BLaER1 treated with 17β-estradiol and CSF1 and Interleukin-3, amounts not matched to agents 10 nM and 100 nM (cell line): ENCODE measurements around the gene MDH2.
"Not testable (repeated sequence)": the region's sequence is repeated elsewhere in the genome, so short reads cannot be mapped to it uniquely, and the experiment has no call there.

Source experiments
- H3K27ac ChIP-seq, 11 experiments: shearing (Covaris generic); formaldehyde crosslinking; 2 replicates each; pipeline ENCODE4 v1.8.1; 2022
- H3K27me3 ChIP-seq, 11 experiments: shearing (Covaris generic); formaldehyde crosslinking; 2 replicates each; pipeline ENCODE4 v1.8.1; 2022
- H3K36me3 ChIP-seq, 11 experiments: shearing (Covaris generic); formaldehyde crosslinking; 2 replicates each; pipeline ENCODE4 v1.8.1; 2022
- H3K4me1 ChIP-seq, 10 experiments: shearing (Covaris generic); formaldehyde crosslinking; 2 replicates each; pipeline ENCODE4 v1.8.1; 2022
- H3K4me2 ChIP-seq, 11 experiments: shearing (Covaris generic); formaldehyde crosslinking; 2 replicates each; pipeline ENCODE4 v1.8.1; 2022
- H3K4me3 ChIP-seq, 10 experiments: shearing (Covaris generic); formaldehyde crosslinking; 2 replicates each; pipeline ENCODE4 v1.8.1; 2022
- H3K9ac ChIP-seq, 11 experiments: shearing (Covaris generic); formaldehyde crosslinking; 2 replicates each; pipeline ENCODE4 v1.8.1; 2022
- H3K9me3 ChIP-seq, 11 experiments: shearing (Covaris generic); formaldehyde crosslinking; replicated peaks in 1 of 11; 2 replicates each; pipeline ENCODE4 v1.8.1; 2022
- H4K20me1 ChIP-seq, 11 experiments: shearing (Covaris generic); formaldehyde crosslinking; 2 replicates each; pipeline ENCODE4 v1.8.1; 2022
- Cebpa-rat ChIP-seq, 11 experiments: shearing (Covaris generic); IDR thresholded peaks; 2 replicates each; pipeline ENCODE4 v1.8.1; 2022

Gene MDH2

DNA sequence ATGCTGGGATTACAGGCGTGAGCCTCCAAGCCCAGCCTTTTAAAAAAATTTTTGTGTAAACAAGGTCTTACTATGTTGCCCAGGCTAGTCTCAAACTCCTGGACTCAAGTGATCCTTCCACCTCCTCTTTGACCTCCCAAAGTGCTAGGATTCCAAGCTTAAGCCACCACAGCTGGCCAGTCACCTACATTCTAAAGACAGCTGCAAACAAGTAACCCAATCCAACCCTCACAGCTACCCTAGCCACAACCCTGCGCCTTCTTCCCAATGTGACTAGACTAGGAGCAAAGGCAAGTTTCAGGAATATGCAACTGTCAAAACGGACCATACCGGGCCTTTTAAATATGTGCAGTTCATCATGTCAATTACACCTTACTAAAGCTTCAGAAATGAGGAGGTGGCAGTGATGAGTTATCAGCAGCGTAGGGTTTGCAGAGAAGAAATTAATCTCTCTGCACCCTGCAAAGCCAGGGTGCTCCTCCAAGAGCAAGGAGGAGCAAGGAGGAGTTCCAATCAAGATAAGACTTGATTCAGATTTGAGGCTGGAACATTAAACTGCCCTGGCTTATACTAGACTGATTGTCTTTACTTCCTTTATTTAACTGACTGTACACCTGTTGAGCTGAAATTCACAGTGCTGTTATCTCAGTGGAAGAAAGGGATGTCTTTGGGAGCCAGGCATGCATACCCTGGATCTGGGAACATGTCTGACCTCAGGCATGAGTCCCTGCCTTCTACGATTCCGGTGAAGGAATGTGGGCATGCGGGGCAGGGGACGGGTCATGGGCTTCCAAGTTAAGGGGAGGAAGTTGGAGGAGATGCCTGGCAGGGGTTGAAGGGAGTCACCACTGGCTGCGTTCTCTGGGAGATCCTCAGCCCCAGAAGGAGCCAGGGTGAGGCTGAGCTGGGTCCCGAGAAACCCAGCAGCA is 38.0 kb upstream of the MDH2 start:
- peak overlapping the region; percentile 34 to 67 (median 56); a peak in 20 of 22 replicates for H3K9ac ChIP-seq
- H3K4me2 ChIP-seq = peak overlapping the region; percentile 63 to 94 (median 89)
- peaks cover 52 to 59% (median 57%) of the 10 kb centered on the region in 10 experiments for H3K4me1 ChIP-seq
- H3K36me3 ChIP-seq = peaks cover 5 to 59% (median 32%) of the 10 kb centered on the region in 11 experiments; a peak in 20 of 22 replicates
- H3K27me3 ChIP-seq = peaks cover 0 to 9% (median 0%) of the 10 kb centered on the region in 11 experiments; a peak in 1 of 22 replicates
- no peaks in the 10 kb centered on the region for H3K9me3 ChIP-seq
- H4K20me1 ChIP-seq = peaks cover 29 to 85% (median 51%) of the 10 kb centered on the region in 11 experiments; a peak in 19 of 22 replicates
- peak overlapping the region; percentile 35 to 76 (median 62); a peak in 21 of 22 replicates for H3K27ac ChIP-seq
- H3K4me3 ChIP-seq = peak overlapping the region in 7 of 10 experiments; percentile 0 to 46 (median 18); a peak in 8 of 20 replicates
- no peak for TF ChIP-seq Cebpa-rat (IDR thresholded peaks at IDR 0.05)

DNA sequence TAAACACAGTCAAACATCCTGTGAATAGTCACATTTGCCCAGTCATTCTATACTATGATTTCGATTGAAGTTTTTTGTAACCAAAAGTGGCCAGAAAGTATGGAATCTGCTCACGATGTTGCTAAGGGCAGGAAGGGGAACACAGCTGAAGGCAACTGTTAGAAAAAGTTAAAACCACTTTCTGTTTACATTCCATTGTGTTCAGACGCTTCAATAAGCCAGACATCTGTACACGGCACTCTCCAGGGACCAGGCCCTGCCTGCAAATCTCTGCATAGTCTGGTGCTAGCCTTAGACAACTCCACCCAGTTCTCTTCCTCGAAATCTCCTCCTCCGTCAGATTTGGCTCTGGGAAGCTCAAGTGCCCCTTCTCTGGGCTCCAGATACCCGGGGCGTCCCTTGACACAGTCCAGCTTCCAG is 36.5 kb upstream of the MDH2 start:
- Histone ChIP-seq H3K9me3 (peaks cover 0 to 7% (median 4%) of the 10 kb centered on the region in 11 experiments; a peak in 3 of 22 replicates), H3K27ac (peak overlapping the region in 8 of 11 experiments; percentile 3 to 73 (median 50); a peak in 18 of 22 replicates), H3K9ac (peak overlapping the region in 8 of 11 experiments; percentile 9 to 60 (median 28); a peak in 14 of 22 replicates), H4K20me1 (peaks cover 21 to 72% (median 51%) of the 10 kb centered on the region in 11 experiments; a peak in 19 of 22 replicates), H3K27me3 (peaks cover 0 to 9% (median 0%) of the 10 kb centered on the region in 11 experiments; a peak in 1 of 22 replicates), H3K4me2 (peak overlapping the region; percentile 63 to 94 (median 89)), H3K4me1 (peaks cover 52 to 59% (median 57%) of the 10 kb centered on the region in 10 experiments), H3K36me3 (peaks cover 6 to 58% (median 34%) of the 10 kb centered on the region in 11 experiments; a peak in 20 of 22 replicates), H3K4me3 (no peak overlapping the region)
- no peak for TF ChIP-seq Cebpa-rat (IDR thresholded peaks at IDR 0.05)

DNA sequence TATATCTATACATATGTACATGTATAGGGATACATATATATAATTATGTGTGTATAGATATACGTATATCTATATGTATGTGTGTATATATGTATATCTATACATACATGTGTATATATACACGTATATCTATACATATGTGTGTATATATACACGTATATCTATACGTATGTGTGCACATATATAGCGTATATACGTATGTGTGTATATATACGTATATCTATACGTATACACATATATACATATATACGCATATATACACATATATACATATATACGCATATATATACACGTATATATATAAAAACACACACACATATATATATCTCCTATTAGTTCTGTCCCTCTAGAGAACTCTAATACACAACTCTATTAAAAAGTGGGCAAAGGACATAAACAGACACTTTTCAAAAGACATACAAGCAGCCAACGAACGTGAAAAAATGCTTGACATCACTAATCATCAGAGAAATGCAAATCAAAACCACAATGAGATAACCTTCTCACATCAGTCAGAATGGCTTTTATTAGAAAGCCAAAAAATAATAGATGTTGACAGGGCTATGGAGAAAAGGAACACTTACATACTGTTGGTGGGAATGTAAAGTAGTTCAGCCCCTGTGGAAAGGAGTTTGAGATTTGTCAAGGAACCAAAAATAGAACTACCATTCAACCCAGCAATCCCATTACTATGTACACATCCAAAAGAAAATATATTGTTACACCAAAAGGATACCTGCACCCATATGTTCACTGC is 31.5 kb upstream of the MDH2 start:
- Histone ChIP-seq H3K9ac (no peak overlapping the region), H3K4me2 (no peak overlapping the region), H3K27me3 (no peaks in the 10 kb centered on the region), H3K27ac (no peak overlapping the region), H3K4me1 (peaks cover 24 to 35% (median 27%) of the 10 kb centered on the region in 10 experiments), H3K36me3 (peaks cover 16 to 90% (median 73%) of the 10 kb centered on the region in 11 experiments), H3K4me3 (no peak overlapping the region), H3K9me3 (peaks cover 0 to 7% (median 4%) of the 10 kb centered on the region in 11 experiments; a peak in 3 of 22 replicates), H4K20me1 (peaks cover 0 to 25% (median 9%) of the 10 kb centered on the region in 11 experiments; a peak in 10 of 22 replicates)
- TF ChIP-seq Cebpa-rat (IDR thresholded peaks at IDR 0.05) = no peak

DNA sequence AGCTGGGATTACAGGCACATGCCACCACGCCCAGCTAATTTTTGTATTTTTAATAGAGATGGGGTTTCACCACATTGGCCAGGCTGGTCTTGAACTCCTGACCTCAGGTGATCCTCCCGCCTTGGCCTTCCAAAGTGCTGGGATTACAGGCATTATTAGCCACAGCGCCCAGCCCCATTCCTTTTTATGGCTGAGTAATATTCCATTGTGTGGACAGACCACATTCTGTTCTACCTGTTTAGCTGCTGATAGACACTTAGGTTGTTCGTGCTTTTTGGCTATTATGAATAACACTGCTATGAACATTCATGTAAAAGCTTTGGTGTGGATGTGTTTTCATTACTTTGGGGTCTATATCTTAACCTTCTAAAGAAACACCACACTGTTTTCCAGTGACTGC is 29.4 kb upstream of the MDH2 start:
- H3K4me3 ChIP-seq, H3K4me2 ChIP-seq, H3K9me3 ChIP-seq, H3K27me3 ChIP-seq, H3K9ac ChIP-seq, H3K27ac ChIP-seq: not testable (repeated sequence)
- H4K20me1 ChIP-seq = peaks cover 0 to 15% (median 0%) of the 10 kb centered on the region in 11 experiments; a peak in 4 of 22 replicates
- peaks cover 26 to 84% (median 74%) of the 10 kb centered on the region in 11 experiments for H3K36me3 ChIP-seq
- peaks cover 18 to 42% (median 25%) of the 10 kb centered on the region in 10 experiments for H3K4me1 ChIP-seq

DNA sequence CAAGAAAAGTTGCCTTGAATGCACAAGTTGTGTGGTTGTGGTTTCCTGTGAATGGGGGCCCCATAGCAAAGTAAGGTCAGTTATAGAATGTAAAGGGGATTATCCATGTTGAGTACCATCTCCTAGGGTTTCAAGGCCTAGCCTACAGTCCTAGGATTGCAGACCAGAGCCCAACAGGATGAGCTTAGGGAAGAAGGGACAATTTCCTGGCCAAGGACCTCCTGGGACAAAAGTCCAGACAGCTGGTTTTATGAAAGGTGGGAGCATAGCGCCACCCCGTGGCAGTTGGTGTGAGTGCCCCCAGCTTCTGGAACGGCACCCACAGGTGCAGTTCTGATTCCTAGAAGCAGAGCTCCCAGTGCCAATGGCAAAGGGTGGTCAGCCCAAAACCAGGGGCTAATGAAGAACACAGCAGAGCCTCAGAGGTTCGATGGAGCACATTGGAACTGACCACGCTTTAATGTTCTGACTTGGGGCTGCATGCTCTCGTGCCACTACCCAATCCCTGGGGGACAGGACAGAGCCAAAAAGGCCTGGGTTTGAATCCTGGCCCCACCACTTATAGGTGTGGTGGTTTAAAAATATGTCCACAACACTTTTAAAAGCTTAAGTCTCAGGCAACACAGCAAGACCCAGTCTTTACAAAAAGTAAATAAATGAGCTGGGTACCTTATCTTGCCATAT is 27.7 kb upstream of the MDH2 start:
- H3K9ac ChIP-seq = peak overlapping the region in 2 of 11 experiments; percentile 34 to 37; a peak in 1 of 22 replicates

DNA sequence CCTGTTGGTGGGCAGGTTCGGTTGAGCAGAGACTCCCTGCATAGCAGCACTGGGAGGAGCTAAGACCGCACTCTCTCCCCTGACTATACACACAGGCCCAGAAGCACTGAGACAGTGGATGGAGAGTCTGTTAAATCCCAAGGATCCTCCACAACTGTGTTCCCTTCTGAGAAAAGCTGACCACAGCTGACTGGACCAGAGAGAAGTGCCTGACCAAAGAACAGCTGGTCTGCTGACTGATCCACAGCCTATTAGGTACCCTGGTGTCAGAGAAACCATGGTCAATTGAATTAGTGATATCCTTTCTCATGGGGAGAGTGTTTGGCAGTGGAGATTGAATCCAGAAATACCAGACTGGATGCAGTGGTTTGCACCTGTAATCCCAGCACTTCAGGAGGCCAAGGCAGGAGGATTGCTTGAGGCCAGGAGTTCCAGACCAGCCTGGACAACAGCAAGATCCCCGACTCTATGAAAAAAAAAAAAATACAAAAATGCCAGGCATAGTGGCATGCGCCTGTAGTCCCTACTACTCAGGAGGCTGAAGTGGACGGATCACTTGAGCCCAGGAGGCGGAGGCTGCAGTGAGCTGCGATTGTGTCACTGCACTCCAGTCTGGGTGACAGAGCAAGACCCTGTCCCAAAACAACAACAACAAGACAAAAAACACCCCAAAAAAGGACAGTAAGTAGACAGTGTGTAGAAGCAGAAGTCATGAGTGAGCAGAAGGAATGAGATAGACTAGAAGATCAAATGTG is 25.7 kb upstream of the MDH2 start:
- H4K20me1 ChIP-seq = peaks cover 0 to 8% (median 0%) of the 10 kb centered on the region in 11 experiments; a peak in 3 of 22 replicates
- no peaks in the 10 kb centered on the region for H3K9me3 ChIP-seq
- H3K27ac ChIP-seq = peak overlapping the region in 2 of 11 experiments; percentile 3 to 4; a peak in 1 of 22 replicates
- peak overlapping the region; percentile 19 to 89 (median 60); a peak in 19 of 22 replicates for H3K4me2 ChIP-seq
- TF ChIP-seq Cebpa-rat (IDR thresholded peaks at IDR 0.05) = no peak
- H3K4me1 ChIP-seq = peaks cover 18 to 50% (median 26%) of the 10 kb centered on the region in 10 experiments
- no peaks in the 10 kb centered on the region for H3K27me3 ChIP-seq
- H3K9ac ChIP-seq = peak overlapping the region in 2 of 11 experiments; percentile 3 to 35; a peak in 1 of 22 replicates
- peak overlapping the region in 3 of 10 experiments; percentile 4 to 11 (median 10); a peak in 2 of 20 replicates for H3K4me3 ChIP-seq
- H3K36me3 ChIP-seq = peaks cover 45 to 88% (median 72%) of the 10 kb centered on the region in 11 experiments

More for the DNA sequence above, 27.7 kb upstream of the MDH2 start:
- no peaks in the 10 kb centered on the region for H3K27me3 ChIP-seq
- no peak for TF ChIP-seq Cebpa-rat (IDR thresholded peaks at IDR 0.05)
- no peak overlapping the region for H3K27ac ChIP-seq
- H3K36me3 ChIP-seq = peaks cover 34 to 84% (median 74%) of the 10 kb centered on the region in 11 experiments
- peak overlapping the region; percentile 4 to 89 (median 43); a peak in 18 of 22 replicates for H3K4me2 ChIP-seq
- no peak overlapping the region for H3K4me3 ChIP-seq
- H4K20me1 ChIP-seq = peaks cover 0 to 8% (median 0%) of the 10 kb centered on the region in 11 experiments; a peak in 3 of 22 replicates
- peaks cover 0 to 7% (median 4%) of the 10 kb centered on the region in 11 experiments; a peak in 3 of 22 replicates for H3K9me3 ChIP-seq
- peaks cover 18 to 50% (median 26%) of the 10 kb centered on the region in 10 experiments for H3K4me1 ChIP-seq

DNA sequence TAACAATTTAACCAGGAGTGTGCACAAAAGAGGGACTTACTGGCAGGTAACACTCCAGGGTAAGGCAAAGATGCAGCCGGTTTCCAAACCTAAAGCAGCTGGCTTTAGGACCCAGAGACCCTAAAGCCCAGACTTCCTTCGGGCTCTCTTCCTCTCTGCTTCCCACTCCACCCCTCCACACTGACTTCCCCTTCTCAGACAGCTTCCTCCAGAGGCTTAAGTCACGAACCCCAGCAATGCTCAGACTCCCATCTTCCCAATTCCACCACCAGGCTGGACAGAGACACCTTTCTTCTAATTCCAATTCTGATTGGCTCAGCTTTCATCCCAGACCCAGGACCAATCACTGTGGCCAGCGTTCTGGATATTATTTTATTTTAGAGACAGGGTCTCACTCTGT is 24.9 kb upstream of the MDH2 start:
- peaks cover 0 to 10% (median 0%) of the 10 kb centered on the region in 11 experiments; a peak in 2 of 22 replicates for H4K20me1 ChIP-seq
- no peaks in the 10 kb centered on the region for H3K27me3 ChIP-seq
- no peaks in the 10 kb centered on the region for H3K9me3 ChIP-seq
- peak overlapping the region in 1 of 11 experiments; percentile 4; a peak in 3 of 22 replicates for H3K27ac ChIP-seq
- H3K4me3 ChIP-seq = peak overlapping the region in 3 of 10 experiments; percentile 4 to 11 (median 10); a peak in 2 of 20 replicates
- H3K4me1 ChIP-seq = peaks cover 18 to 50% (median 26%) of the 10 kb centered on the region in 10 experiments
- peak overlapping the region; percentile 19 to 89 (median 60); a peak in 21 of 22 replicates for H3K4me2 ChIP-seq
- peaks cover 52 to 88% (median 72%) of the 10 kb centered on the region in 11 experiments for H3K36me3 ChIP-seq
- no peak for TF ChIP-seq Cebpa-rat (IDR thresholded peaks at IDR 0.05)
- H3K9ac ChIP-seq = 0 out of 22 replicates have a peak overlapping the region, but pooled peaks of 1 of the 11 experiments have one; percentile 3

DNA sequence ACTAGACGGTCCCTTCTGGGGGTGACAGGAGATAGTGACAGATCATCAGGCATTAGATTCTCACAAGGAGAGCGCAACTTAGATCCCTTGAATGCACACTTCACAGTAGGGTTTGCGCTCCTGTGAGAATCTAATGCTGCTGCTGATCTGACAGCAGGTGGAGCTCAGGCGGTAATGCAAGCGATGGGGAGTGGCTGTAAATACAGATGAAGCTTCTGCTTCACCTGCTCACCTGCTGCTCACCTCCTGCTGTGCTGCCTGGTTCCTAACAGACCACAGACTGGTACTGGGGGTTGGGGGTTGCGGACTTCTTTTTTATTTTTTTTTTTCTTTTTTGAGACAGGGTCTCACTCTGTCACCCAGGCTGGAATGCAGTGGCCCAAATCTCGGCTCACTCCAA is 18.2 kb upstream of the MDH2 start:
- H3K9me3 ChIP-seq, H3K4me2 ChIP-seq, H3K9ac ChIP-seq, H3K27ac ChIP-seq, H3K4me3 ChIP-seq, H3K27me3 ChIP-seq: not testable (repeated sequence)
- H3K36me3 ChIP-seq = peaks cover 34 to 84% (median 52%) of the 10 kb centered on the region in 11 experiments; a peak in 21 of 22 replicates
- peaks cover 0 to 12% (median 7%) of the 10 kb centered on the region in 10 experiments; a peak in 11 of 20 replicates for H3K4me1 ChIP-seq
- H4K20me1 ChIP-seq = peaks cover 0 to 38% (median 15%) of the 10 kb centered on the region in 11 experiments; a peak in 11 of 22 replicates
